K562 (cell line): ENCODE data around the gene LGI4.

Source experiments
- BRCA1 ChIP-seq, 2 experiments: fragments of 450-650 bp in 1 of 2; sonication (generic) in 1 of 2; formaldehyde crosslinking in 1 of 2; IDR thresholded peaks; 2 replicates each; pipeline versions ENCODE4 v1.5.0 to v1.6.1; 2017 to 2020; ENCODE audit warnings: mild to moderate bottlenecking in 1 of 2, missing genetic modification reagents in 1 of 2
- CBFB ChIP-seq: sonication (generic); formaldehyde crosslinking; IDR thresholded peaks from 2 replicates; pipeline ENCODE4 v1.4.0; 2020; ENCODE audit warnings: mild to moderate bottlenecking, missing genetic modification reagents
- KLF1 ChIP-seq: fragments of 450-650 bp; IDR thresholded peaks from 2 replicates; pipeline ENCODE4 v1.6.1; 2016; ENCODE audit warnings: missing genetic modification characterization, missing compliant biosample characterization
- MAFK ChIP-seq: IDR thresholded peaks from 2 replicates; pipeline ENCODE4 v1.6.1; 2011; ENCODE audit warnings: low read length, improper control_type of control experiment
- MNT ChIP-seq, 2 experiments: fragments of 450-650 bp; conservative IDR thresholded peaks; 2 replicates each; pipeline ENCODE4 v1.6.1; 2017; ENCODE audit warnings: mild to moderate bottlenecking in 2 of 2, moderate library complexity in 2 of 2
- MTF1 ChIP-seq: fragments of 250-450 bp; sonication (Bioruptor Pico); IDR thresholded peaks from 2 replicates; pipeline ENCODE4 v1.9.0; 2021; ENCODE audit warnings: moderate library complexity, mild to moderate bottlenecking, inconsistent platforms, borderline replicate concordance
- MYNN ChIP-seq, 2 experiments: sonication (generic); formaldehyde crosslinking in 1 of 2; IDR thresholded peaks; 2 replicates each; pipeline versions ENCODE4 v1.5.0 to v1.6.1; 2016 to 2020; ENCODE audit warnings: antibody characterized with exemption in 1 of 2, missing genetic modification reagents in 1 of 2
- NR2C1 ChIP-seq, 2 experiments: fragments of 450-650 bp; IDR thresholded peaks; 2 replicates each; pipeline ENCODE4 v1.6.1; 2017; ENCODE audit warnings: mild to moderate bottlenecking in 2 of 2, antibody characterized with exemption in 1 of 2, inconsistent platforms in 1 of 2, missing compliant biosample characterization in 1 of 2, missing genetic modification characterization in 1 of 2
- RCOR1 ChIP-seq, 2 experiments: IDR thresholded peaks; 2 replicates each; pipeline ENCODE4 v1.6.1; 2012; ENCODE audit warnings: low read depth in 2 of 2, low read length in 2 of 2, borderline replicate concordance in 1 of 2, improper control_type of control experiment in 1 of 2
- RFX5 ChIP-seq: IDR thresholded peaks from 2 replicates; pipeline ENCODE4 v1.6.1; 2011; ENCODE audit warnings: low read depth, mild to moderate bottlenecking, improper control_type of control experiment, low read length
- ZFP36 ChIP-seq: fragments of 150-350 bp; IDR thresholded peaks from 2 replicates; pipeline ENCODE4 v1.6.1; 2018; ENCODE audit warnings: low read length, low read depth; ENCODE audit not compliant: partially characterized antibody

GRCh38 chr19:35176181-35176570 is 41.3 kb upstream of the LGI4 start:
- TF ChIP-seq MTF1 (no peak), BRCA1 (IDR thresholded peaks at IDR 0.05) (no peak), BRCA1 (CRISPR knock-in tag; IDR thresholded peaks at IDR 0.05) (no peak), MAFK (no peak), NR2C1 (IDR thresholded peaks at IDR 0.05) (no peak), NR2C1 (tag; IDR thresholded peaks at IDR 0.05) (no peak), MNT (conservative IDR thresholded peaks at IDR 0.05) (no peak), RCOR1 (IDR thresholded peaks at IDR 0.05; ENCODE audit: borderline replicate concordance in 1 of 2, low read depth in 2 of 2, low read length in 2 of 2) (no peak), MYNN (IDR thresholded peaks at IDR 0.05) (no peak), MYNN (CRISPR knock-in tag; IDR thresholded peaks at IDR 0.05) (no peak), CBFB (no peak), ZFP36 (no peak), KLF1 (tag) (no peak), RFX5 (no peak)
